CD4-positive, alpha-beta T cell treated with Interleukin-12 subunit alpha and Interleukin-12 subunit beta, for 1 hour (primary cell): ENCODE results near the gene DAPK1.

Experiments used
- DNase-seq: peaks from one replicate; pipeline ENCODE4 v3.0.0-alpha.2; 2020

The DAPK1 gene

DNA sequence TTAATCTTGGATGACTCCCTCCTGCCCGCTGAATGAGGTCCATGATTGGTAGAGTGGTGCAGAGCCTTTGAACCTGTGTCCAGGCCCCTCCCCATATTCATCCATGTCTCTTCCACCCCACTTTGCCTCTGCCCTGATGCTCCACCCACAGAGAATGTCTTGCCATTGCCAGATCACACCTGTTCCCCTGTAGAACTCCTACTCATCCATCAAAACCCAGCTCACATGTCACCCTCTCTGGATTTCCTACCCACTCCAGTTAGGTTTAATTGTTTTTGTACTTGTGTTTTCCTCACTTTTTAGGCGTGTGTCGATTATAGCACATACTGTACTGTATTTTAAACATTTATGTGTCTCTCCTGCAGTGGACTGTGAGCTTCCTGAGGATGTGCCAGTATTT is 121.3 kb downstream of the DAPK1 start:
- DNase-seq, result no peak

DNA sequence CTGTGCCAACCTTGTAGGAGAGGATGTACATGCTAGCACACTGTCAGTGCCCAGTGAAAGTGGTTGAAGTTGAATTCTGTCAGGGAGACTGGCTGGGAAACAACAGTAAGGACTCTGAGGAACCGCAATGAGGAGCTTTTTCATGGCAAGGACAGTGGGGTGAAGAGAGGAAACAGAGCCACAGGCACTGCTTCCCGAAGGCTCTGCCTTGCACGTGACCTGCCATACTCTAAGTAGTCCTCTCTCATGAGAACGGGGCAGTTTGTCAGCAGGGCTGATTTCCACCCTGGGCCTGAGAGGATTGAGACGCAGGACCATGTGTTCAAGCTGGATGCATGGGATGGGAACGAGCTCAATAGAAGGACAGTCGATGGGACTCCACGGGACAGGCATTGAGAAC is 121.7 kb downstream of the DAPK1 start:
- no peak for DNase-seq

DNA sequence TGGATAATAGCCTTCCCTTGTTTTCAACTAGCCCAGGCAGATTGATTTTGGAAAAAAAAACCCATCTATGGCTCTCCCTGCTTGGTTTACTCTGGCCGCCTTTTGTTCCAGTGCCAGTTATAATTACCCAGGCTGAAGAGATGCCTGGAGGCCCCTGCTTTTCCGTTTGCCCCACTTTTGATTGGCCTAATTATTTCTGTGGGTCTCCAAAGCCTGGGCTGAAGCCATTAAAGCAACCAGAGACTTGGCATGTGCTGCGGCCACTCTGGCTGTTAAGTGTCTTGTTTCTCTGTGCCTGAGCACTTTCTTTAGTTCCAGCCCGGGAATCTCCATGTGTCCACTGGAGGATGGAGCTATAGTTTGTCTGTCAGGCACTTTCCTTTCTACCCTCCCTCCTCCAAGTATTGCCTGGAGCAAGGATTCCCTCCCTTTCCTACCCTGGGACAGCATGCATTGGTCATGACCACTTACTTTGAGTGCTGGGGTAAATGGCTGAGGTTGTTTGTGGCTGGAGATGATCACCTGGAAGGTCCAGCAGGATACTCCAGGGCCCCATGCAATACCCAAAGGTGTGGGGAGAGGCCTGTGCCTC is 123.2 kb downstream of the DAPK1 start:
- no peak for DNase-seq

DNA sequence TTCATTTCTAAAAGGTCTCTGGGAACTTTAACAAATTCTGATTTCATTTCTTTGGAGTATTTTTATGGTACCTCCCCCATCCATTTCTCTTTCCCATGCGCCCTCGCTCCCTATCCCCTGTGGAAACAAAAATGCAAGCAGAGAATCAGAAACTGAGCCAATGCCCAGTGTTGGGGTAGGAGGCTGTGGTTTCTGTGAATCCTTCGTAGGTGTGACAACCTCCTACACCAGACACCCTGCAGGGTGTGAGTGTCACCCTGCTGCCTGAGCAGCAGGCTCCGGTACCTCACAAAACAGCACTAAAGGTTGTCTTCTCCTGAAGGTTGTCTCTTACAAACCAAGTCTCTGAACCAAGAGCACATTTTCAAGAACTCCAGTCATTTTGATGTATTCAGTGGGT is 124.4 kb downstream of the DAPK1 start:
- no peak for DNase-seq

DNA sequence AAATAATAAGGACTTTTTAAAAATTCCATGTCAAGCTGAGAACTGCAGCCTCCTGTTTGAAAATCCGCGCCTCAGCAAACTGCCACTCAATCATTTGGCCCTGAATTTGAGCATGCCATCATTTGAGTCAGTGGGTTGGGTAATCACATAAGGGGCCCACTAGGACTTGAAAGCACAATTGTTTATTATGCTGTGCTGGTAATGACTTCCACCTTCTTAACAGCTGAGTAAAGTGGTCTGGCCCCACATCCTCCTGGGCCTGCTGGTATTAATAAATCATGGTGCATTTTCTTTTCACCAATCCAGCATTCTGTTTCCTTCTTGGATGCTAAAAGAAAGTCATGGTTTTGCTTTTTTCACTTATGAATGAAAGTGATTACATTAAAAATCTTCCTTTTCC is 125.3 kb downstream of the DAPK1 start:
- no peak for DNase-seq

DNA sequence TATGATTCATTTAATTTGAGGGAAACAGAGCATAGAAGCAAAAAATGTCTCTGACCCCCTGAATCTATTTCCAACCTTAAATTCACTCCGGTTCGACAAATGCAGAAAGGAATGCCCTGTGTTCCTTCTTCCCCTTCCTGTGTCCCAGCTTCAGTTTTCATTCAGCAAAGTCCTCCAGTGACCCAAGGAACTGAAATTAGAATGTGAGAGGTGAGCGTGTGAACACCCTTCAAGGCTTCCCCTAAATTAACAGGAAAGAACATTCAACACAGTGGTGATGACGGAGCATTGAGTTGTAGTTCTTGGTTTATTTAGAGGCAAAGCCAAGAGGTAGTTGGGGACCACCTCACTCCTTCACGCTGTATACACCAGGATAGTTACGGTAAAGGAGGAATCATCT is 130.7 kb downstream of the DAPK1 start:
- DNase-seq, result no peak

DNA sequence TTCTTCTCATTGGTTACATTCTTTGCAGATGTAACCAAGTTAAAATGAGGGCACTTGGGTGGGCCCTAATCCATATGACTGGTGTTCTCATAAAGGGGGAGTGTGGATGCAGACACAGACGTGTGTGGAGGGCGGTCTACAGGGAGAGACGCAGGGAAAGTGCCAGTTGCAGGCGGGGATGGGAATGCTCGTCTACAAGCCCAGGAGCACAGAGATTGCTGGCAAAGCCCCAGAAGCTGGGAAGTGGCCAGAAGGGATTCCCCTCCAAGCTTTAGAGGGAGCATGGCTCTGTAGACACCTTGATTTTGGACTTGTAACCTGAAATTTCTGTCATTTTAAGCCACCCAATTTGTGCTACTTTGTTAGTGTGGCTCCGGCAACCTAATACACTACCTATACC is 131.4 kb downstream of the DAPK1 start:
- DNase-seq, result no peak

DNA sequence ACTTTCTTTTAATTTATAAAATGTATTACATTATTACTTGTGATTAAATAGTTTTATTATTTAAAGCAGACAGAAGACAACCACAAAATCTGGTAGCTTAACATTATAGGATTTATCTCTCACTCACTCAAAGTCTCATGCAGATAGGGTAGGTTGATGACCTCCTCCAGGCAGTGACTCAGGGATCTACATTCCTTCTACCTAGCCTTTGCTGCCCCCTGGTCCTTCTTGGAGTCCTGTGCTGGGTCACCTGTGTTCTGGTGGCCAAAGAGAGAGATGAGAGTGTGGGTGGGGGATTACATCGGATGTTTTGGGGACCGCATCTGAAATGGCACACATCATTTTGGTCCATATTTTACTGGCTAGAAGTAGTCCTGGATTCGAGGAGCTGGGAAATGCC is 132.6 kb downstream of the DAPK1 start:
- DNase-seq, result no peak

DNA sequence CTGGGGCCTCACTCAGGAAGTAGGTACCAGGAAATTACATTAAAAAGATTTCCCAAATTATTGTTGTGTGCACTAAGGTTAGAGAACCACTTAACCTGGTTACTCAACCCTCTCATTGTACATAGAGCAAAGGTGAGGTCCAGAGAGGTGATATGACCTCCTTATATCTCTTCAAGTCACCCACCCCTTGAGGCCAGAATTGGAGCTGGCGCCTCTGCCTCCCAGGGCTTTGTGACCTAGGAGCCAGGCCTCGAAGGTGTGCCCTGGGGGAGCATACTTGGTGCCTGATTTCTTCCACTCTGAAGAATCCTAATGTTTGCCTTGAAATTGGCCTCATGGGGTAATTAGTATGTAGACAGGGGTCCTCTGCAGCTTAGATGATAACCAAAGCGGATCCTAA is 133.2 kb downstream of the DAPK1 start:
- DNase-seq, result no peak

DNA sequence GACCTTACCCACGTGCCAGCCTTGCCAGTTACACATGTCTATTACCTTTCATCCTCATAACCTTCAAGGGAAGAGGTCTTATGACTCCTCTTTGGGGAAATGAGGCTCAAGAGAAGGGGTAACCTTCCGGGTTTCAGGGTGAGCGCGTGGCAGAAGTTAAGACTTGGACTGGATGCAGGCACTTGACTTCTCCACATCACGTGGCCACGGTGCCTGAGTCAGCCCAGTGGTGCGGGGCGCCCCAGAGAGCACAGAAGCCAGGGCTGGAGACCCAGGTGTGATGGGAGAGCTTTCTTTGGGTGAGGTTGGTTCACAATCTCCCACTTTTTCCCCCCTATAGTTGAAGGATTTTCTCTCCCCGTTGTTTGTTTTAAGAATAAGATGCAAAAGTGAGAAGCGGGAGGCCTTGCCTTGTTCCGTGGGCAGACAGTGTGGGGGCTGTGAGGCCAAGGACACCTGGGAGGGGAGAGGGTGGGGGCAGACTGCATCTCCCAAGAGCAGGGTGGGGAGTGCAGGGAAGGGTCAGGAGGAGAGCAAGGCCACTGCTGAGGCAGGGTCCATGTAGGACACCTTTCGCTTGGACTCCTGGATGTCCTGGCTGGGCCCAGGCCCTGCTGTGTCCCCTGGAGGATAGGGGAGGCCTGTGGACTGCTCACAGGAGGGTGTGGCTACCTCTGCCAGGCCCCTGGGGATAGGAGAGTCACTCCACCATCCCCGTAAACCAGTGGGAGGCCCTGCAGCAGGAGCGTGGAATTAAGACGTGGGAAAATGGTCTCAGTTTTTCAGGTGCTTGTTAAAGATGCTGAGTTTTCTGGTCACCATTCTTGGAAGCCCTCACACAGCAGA is 138.2 kb downstream of the DAPK1 start:
- no peak for DNase-seq

DNA sequence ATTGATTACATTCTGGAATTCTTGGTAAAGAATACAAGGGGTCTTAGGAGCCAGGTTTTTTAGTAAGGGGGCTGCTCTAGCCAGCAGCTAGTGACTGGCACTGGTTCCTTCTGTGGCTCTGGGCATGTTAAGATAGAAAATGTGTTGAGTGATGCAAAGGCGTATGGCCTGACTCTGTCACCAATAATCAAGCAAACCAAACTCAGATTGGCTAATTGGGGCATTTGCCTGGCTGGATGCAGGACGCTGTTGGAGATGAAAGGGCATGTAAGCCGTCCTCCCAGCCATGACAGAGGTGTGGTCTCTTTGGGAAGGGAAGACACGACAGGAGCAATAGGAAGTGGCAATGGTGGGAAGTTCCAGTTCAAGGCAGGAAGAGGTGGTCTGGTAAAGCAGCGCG is 140.6 kb downstream of the DAPK1 start:
- no peak for DNase-seq

DNA sequence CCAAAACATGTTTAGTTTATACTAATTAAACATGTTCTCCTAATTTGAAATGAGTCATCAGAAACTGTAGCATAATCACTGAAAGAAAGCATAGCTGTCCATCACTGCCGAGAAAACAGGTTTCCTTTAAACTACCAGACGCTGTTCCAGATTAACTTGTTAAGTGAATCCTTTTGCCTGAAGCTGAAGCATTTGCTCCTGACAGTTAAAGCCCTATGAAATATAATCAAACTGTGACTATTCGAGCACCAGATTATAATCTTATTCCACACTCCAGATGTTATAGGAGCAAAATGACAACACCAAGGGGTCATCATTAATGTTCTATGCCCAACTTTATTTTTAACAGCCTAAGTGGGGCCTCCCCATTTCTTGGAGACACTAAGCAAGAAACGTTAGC is 142.3 kb downstream of the DAPK1 start:
- DNase-seq, result no peak

DNA sequence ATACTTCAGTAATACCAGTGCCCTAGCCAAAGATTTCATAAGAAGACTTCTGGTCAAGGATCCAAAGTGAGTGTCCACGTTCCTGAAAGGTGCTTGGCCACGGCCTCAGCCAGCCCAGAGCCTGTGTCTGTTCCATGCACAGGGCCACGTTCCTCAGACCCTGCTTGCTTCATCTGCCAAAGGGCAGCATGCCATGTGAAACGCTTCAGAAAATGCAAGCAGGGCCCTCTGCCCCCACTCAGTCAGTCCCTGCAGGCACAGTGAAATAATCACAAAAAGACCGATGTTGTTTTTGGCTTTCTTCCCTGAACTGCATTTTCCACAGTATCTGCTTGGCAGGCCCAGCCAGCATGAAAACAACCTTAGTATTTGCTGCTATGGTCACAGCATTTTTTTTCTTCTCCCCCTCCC is 142.7 kb downstream of the DAPK1 start:
- DNase-seq, result no peak

DNA sequence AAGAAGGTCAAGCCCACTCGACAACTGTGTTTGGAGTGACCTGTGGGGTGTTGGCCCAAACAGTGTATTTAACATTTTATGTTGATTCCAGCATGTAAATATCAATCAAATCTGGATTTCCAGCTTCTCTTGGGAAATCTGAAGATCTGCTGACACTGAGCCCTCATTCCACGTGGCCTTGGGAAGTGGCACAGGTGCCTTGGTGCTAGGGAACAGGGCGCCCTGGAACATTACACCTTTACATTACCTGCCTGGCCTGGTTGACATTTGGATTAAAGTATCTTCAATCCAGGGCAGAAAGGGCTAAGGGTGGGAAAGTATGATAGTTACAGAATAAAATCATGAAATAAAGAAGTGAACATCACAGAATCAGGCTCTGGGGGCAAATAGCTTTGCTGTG is 143.4 kb downstream of the DAPK1 start:
- DNase-seq, result no peak

DNA sequence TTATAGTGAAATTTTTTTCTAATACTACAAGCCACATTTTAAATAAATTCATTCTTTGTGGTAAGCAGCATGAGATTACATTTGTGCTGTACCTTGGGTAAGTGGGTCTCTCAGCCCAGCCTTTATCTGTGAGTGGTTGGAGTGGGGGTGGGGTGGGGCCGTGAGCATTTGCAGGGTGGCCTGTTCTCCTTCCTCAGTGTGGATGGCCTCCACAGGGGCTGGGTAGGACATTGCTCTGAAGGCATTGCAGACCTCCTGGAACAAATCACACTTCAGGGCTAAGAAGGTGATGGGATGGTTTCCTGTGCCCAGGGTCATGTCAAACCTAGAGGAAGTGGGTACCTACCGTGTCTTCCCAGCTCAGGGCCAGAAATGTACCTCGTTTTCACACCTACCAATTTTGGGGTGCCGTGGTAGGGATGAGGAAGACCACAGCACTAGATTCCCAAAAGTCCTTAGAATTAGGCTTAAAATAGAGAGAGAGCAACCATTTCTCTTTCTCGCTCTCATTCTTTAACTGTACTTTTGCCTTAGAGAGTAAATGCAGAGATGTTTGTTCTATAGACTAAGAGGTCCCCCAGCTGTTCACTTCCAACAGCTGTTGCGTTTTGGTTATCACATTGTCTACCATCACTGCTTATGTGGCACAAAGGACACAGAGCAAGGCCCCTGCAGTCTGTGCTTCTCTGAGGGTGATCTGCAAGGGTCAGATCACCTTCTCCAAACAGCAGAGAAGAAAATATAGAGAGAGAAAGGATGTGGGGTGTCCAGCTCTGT is 144.9 kb downstream of the DAPK1 start:
- no peak for DNase-seq

DNA sequence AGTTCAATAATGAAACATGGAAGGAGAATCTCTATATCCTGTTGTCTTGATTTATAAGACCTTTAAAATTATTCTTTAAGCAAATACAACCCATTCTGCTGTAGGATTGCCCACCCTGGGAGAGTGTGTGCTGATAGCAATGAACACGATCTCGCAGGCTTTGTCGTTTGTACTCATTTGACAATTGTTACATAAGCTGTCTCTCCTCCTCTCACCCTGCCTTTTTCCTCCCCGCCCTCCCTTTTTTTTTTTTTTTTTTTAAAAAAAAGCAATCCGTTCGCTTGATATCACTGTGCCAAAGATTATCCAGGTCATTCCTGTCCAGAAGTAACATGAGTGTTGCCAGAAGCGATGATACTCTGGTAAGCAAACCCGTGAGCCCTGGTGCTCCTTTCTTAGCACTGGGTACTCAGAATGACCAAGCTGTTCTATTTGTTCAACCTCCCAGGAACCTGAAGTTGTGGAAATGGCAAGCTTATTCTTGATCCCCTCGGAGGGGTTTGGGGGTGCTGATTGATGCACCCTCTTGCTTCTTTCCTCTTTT is 145.5 kb downstream of the DAPK1 start:
- no peak for DNase-seq

DNA sequence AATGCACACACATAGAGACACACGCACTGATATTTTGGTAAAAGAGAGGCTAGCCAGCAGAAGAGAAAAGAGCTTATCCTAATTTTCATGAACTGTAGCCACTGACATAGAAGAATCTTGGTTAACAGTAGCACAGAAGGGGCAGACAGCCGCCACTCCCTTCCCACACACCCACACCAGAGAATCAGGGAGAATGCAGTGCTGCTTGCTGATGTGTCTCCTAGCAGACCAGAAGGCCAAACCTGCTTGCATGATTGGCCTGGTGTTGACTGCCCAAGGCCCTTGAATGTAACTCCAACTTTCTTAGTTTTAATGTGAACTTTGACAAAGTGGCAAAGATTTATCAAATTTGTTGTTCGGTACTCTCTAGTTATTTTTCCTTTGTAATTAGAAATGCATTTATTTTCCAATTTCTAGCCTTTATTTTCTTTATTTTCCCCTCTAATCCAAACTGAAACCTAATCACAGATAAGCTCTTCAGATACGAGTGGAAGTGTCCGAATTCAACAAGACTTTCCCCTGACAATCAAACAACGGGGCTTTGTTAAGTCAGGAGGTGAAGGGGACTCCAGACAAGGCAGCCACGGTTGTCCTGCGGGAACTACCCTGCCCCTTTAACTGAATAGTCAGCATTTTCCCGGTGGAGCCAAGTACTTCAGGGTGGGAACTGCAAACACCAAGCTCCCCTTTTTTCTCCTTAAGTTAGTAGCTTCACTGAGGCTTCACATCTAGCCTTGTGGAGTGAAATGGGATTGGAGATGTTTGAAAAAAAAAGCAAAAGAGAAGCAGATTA is 146.3 kb downstream of the DAPK1 start:
- DNase-seq, result no peak

DNA sequence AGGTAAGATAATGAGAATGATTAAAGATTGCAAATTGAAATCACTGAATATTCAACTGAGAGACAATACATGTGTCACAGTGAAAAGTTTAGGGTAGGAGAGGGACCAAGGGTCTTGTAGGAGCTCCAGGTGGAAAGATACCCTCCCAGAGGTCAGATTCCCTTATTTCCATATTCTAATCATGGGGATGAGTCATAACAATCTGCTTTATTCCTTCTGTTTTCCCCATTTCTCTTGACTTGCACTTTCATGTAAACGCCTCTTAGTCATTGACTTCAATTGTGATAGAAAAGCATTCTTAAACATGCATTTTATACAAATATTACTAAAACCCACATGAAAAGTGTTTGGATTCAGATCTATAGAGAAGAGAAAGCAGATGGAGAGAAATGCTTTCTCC is 147.0 kb downstream of the DAPK1 start:
- DNase-seq, result no peak

DNA sequence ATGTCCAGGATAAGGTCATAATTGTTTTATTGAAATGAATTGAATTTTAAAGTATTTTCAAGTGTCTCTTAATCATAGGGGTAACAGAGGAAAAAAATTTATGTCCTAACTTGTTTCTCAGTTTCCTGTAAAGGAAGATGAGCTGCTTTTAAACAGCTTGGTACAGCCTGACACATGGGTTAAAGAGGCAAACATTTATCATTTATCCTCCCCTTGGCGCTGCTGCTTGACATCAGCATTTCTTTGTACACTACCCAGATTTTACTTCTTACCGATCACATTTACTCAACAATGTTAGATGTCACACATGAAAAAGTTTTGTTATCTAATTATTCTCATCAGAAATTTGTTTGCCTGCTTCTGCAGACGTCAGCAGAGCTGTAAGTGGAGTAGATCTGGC is 148.9 kb downstream of the DAPK1 start:
- DNase-seq, result no peak

DNA sequence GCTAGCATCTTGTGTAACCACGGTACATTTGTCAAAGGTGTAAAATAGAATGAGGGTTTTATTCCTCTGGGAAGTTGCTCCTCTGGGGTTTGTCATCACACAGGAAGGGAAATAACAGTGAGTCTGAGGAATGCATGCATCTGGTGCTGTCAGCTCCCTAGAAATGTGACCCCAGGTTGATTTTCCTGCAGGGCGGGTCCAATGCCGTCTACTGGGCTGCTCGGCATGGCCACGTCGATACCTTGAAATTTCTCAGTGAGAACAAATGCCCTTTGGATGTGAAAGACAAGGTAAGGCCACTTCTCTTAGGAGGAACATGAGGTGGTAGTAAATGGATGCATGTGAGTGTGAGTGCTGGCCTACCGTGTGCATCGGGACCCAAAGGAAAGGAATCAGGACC is 149.4 kb downstream of the DAPK1 start:
- DNase-seq, result no peak

DNA sequence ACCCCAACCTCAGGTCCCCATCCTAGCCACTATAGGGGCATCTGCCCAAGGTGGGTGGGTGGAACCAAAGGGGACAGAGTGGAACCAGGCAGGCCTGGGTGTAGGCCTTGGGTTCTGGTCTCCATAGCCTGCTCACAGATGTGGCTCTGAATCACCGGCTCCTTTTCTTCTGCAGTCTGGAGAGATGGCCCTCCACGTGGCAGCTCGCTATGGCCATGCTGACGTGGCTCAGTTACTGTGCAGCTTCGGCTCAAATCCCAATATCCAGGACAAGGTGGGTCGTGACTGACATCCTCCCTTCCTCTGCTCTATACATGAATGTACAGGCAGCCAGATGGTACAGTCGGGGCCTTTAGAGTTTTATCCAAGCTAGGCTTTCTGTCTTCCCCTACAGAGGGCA is 150.9 kb downstream of the DAPK1 start:
- no peak for DNase-seq

DNA sequence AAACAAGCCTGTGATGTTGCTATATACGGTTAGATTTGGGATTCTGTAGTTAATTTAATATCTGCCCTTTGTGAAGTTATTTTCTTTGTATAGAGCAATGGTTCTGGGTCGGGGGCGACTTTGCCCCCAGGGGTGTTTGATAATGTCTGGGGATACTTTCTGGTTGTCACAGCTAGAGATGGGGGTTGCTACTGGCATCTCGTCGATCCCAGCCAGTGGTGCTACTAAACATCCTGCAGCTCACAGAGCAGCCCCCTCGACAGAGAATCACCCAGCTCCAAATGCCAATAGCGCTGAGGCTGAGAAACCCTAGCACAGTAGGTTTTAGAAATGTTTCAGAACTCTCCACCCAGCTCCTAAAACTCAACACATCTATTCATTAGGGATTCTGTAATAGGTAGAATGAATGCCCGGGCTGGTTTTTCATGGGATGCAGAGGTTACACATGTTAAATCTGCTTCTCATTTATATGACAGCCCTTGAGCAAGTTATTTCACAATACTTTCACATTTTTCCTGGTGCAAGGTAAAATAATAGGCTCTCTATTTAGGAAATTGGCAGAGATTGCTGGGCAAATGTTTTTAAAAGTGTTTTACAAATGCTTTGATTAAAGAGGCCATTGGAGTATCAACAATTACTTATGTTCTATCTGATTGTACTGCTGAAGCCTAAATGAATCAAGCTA is 153.1 kb downstream of the DAPK1 start:
- DNase-seq, result no peak
